Neural cell (in vitro differentiated cells): ENCODE data around the gene HIVEP1. TPM values are rescaled to one million over a fixed set of nuclear protein-coding genes. Genes with fewer than 3 reads are reported as not detected.

Experiments
- H2AFZ ChIP-seq: fragments of 200-600, 300-800 bp; sonication (generic), shearing (Covaris generic); 2 replicates; pipeline ENCODE4 v1.6.0; 2014; ENCODE audit warnings: low read depth, mild to moderate bottlenecking, antibody characterized with exemption, low read length, moderate library complexity
- H3F3A ChIP-seq: fragments of 200-600 bp; shearing (Covaris generic); 2 replicates; pipeline ENCODE4 v1.6.1; 2016; ENCODE audit warnings: mild to moderate bottlenecking, moderate library complexity, mixed read lengths, antibody characterized with exemption, low read length; ENCODE audit not compliant: insufficient read depth, poor library complexity, severe bottlenecking
- H3K27ac ChIP-seq: fragments of 200-600, 300-800 bp; sonication (generic), shearing (Covaris generic); 2 replicates; pipeline ENCODE4 v1.5.1; 2014; ENCODE audit warnings: mild to moderate bottlenecking, low read length, moderate library complexity
- H3K27me3 ChIP-seq: fragments of 300-800, 200-600 bp; sonication (generic), shearing (Covaris generic); 2 replicates; pipeline ENCODE4 v1.6.0; 2014; ENCODE audit warnings: mild to moderate bottlenecking, low read depth, low read length, moderate library complexity; ENCODE audit not compliant: insufficient read depth
- H3K36me3 ChIP-seq: fragments of 300-800, 200-600 bp; sonication (generic), shearing (Covaris generic); 2 replicates; pipeline ENCODE4 v1.5.1; 2014; ENCODE audit warnings: mild to moderate bottlenecking, antibody characterized with exemption, low read length, moderate library complexity; ENCODE audit not compliant: insufficient read depth
- H3K4me2 ChIP-seq: fragments of 300-800, 200-600 bp; sonication (generic), shearing (Covaris generic); 2 replicates; pipeline ENCODE4 v1.6.0; 2014; ENCODE audit warnings: mild to moderate bottlenecking, low read length
- H3K4me3 ChIP-seq: fragments of 300-800, 200-600 bp; sonication (generic), shearing (Covaris generic); 2 replicates; pipeline ENCODE4 v1.5.1; 2014; ENCODE audit warnings: mild to moderate bottlenecking, low read length, moderate library complexity
- H3K79me2 ChIP-seq: fragments of 200-600 bp; shearing (Covaris generic); replicated peaks from 2 replicates; pipeline ENCODE4 v1.6.0; 2014; ENCODE audit warnings: mild to moderate bottlenecking, low read length, moderate library complexity; ENCODE audit not compliant: insufficient read depth
- H3K9ac ChIP-seq: fragments of 300-800, 200-600 bp; sonication (generic), shearing (Covaris generic); 2 replicates; pipeline ENCODE4 v1.6.1; 2016; ENCODE audit warnings: mild to moderate bottlenecking, low read length, mixed read lengths
- H3K9me2 ChIP-seq: fragments of 200-600 bp; shearing (Covaris generic); 2 replicates; pipeline ENCODE4 v1.6.1; 2016; ENCODE audit warnings: mild to moderate bottlenecking, low read length, mixed read lengths; ENCODE audit not compliant: insufficient read depth
- H3K9me3 ChIP-seq: fragments of 200-600, 300-800 bp; sonication (generic), shearing (Covaris generic); 2 replicates; pipeline ENCODE4 v1.6.1; 2016; ENCODE audit warnings: mild to moderate bottlenecking, mixed run types, low read length, moderate library complexity, mixed read lengths
- H4K20me1 ChIP-seq: fragments of 200-600 bp; shearing (Covaris generic); 2 replicates; pipeline ENCODE4 v1.6.1; 2016; ENCODE audit warnings: mild to moderate bottlenecking, mixed run types; ENCODE audit not compliant: insufficient read depth
- CTCF ChIP-seq: fragments of 450-650 bp; IDR thresholded peaks from 2 replicates; pipeline ENCODE4 v1.5.1; 2014; ENCODE audit warnings: antibody characterized with exemption, mild to moderate bottlenecking, moderate library complexity; ENCODE audit not compliant: poor library complexity, severe bottlenecking
- EP300 ChIP-seq: fragments of 450-650 bp; conservative IDR thresholded peaks from 2 replicates; pipeline ENCODE4 v1.6.1; 2014; ENCODE audit warnings: antibody characterized with exemption, mild to moderate bottlenecking, moderate library complexity; ENCODE audit not compliant: poor library complexity, severe bottlenecking
- EZH2 ChIP-seq: fragments of 200-600, 300-800 bp; shearing (Covaris generic), sonication (generic); IDR thresholded peaks from 2 replicates; pipeline ENCODE4 v1.6.1; 2014; ENCODE audit warnings: antibody characterized with exemption, low read length, borderline replicate concordance, mild to moderate bottlenecking; ENCODE audit not compliant: insufficient read depth, poor library complexity, severe bottlenecking
- MXI1 ChIP-seq: fragments of 450-650 bp; conservative IDR thresholded peaks from 2 replicates; pipeline ENCODE4 v1.6.1; 2014; ENCODE audit warnings: antibody characterized with exemption, mild to moderate bottlenecking; ENCODE audit not compliant: poor library complexity, severe bottlenecking
- POLR2AphosphoS5 ChIP-seq: IDR thresholded peaks from 2 replicates; pipeline ENCODE4 v1.6.1; 2012
- RAD21 ChIP-seq: fragments of 450-650 bp; conservative IDR thresholded peaks from 2 replicates; pipeline ENCODE4 v1.6.1; 2014; ENCODE audit warnings: antibody characterized with exemption, mild to moderate bottlenecking, moderate library complexity
- REST ChIP-seq: IDR thresholded peaks from 2 replicates; pipeline ENCODE4 v1.6.1; 2012; ENCODE audit warnings: borderline replicate concordance
- SMC3 ChIP-seq: fragments of 450-650 bp; conservative IDR thresholded peaks from 2 replicates; pipeline ENCODE4 v1.6.1; 2014; ENCODE audit warnings: antibody characterized with exemption, mild to moderate bottlenecking, moderate library complexity; ENCODE audit not compliant: poor library complexity
- TAF1 ChIP-seq: IDR thresholded peaks from 2 replicates; pipeline ENCODE4 v1.6.1; 2012; ENCODE audit warnings: low read depth
- polyA plus RNA-seq: library from polyadenylated mRNA; depleted of rRNA; stranded (reverse); fragments of >200 nt; gene quantifications from 2 replicates; pipeline ENCODE4 v1.2.3, GENCODE V29; 2014

Gene HIVEP1
- polyA plus RNA-seq, 1 donor from 2014 or later = 3.6 TPM

- no peak overlapping the region for H3K4me2 ChIP-seq
- no peaks in the 10 kb centered on the region for H3F3A ChIP-seq
These were observed 35.6 kb upstream of the HIVEP1 start for GRCh38 chr6:11976489-11976888.

GRCh38 chr6:11977193-11977592 lies 34.9 kb upstream of the HIVEP1 start:
- Histone ChIP-seq H2AFZ (no peak overlapping the region), H3K9ac (no peak overlapping the region), H3K36me3 (no peaks in the 10 kb centered on the region), H3K9me2 (no peaks in the 10 kb centered on the region), H3F3A (no peaks in the 10 kb centered on the region), H3K27ac (no peak overlapping the region), H3K79me2 (no peaks in the 10 kb centered on the region), H3K27me3 (no peaks in the 10 kb centered on the region), H4K20me1 (no peaks in the 10 kb centered on the region), H3K4me3 (no peak overlapping the region), H3K9me3 (no peaks in the 10 kb centered on the region), H3K4me2 (no peak overlapping the region)
- TF ChIP-seq EZH2 (no peak), TAF1 (no peak), RAD21 (no peak), EP300 (no peak), MXI1 (no peak), SMC3 (no peak), POLR2AphosphoS5 (no peak), REST (no peak)

More at GRCh38 chr6:11976489-11976888, 35.6 kb upstream of the HIVEP1 start:
- TF ChIP-seq SMC3 = no peak
- no peak for TF ChIP-seq RAD21
- no peak for TF ChIP-seq EP300
- no peak for TF ChIP-seq POLR2AphosphoS5
- no peak for TF ChIP-seq MXI1
- TF ChIP-seq EZH2 = no peak
- TF ChIP-seq TAF1 = no peak
- no peak for TF ChIP-seq REST
- TF ChIP-seq CTCF = no peak
- no peaks in the 10 kb centered on the region for H3K9me3 ChIP-seq
- no peak overlapping the region for H3K4me3 ChIP-seq
- H3K27ac ChIP-seq = no peak overlapping the region
- no peak overlapping the region for H3K9ac ChIP-seq
- H3K27me3 ChIP-seq = no peaks in the 10 kb centered on the region
- H4K20me1 ChIP-seq = no peaks in the 10 kb centered on the region
- H3K36me3 ChIP-seq = no peaks in the 10 kb centered on the region
- no peaks in the 10 kb centered on the region for H3K79me2 ChIP-seq
- no peaks in the 10 kb centered on the region for H3K9me2 ChIP-seq
- no peak overlapping the region for H2AFZ ChIP-seq
